PC-9 (cell line): Measurements from ENCODE around the gene ATG16L1. TPM values are rescaled to one million over a fixed set of nuclear protein-coding genes. Genes with fewer than 3 reads are reported as not detected.

Experiments
- BruUV-seq: library from RNA; stranded (reverse); fragments of 400-500 nt; replicated peaks from 2 replicates; lab custom pipeline; 2021; lab: Mats Ljungman, UMichigan
- CTCF ChIA-PET: fragments of 300-600 bp; sonication (Branson Sonifier 250); formaldehyde crosslinking; loops from one replicate; lab custom pipeline; 2022; ENCODE audit warnings: antibody characterized with exemption; lab: Charles Lee
- POLR2A ChIA-PET: fragments of 300-600 bp; sonication (Branson Sonifier 250); formaldehyde crosslinking; loops from one replicate; lab custom pipeline; 2022; ENCODE audit warnings: antibody characterized with exemption; ENCODE audit not compliant: unreplicated experiment; lab: Charles Lee
- DNase-seq, 2 experiments: peaks; one replicate each; pipeline versions ENCODE4 v3.0.0 to v3.0.0-alpha.2; 2015 to 2022; ENCODE audit warnings: mixed read lengths in 1 of 2
- H2AFZ ChIP-seq: fragments of 200-600 bp; sonication (generic); 2 replicates; pipeline ENCODE4 v1.8.1; 2017; ENCODE audit warnings: antibody characterized with exemption
- H3F3A ChIP-seq: fragments of 200-600 bp; sonication (generic); 2 replicates; pipeline ENCODE4 v1.8.1; 2017; ENCODE audit warnings: antibody characterized with exemption, mild to moderate bottlenecking, low read depth; ENCODE audit not compliant: insufficient read depth
- H3K27ac ChIP-seq: fragments of 200-600 bp; sonication (generic); 2 replicates; pipeline ENCODE4 v1.6.1; 2016; ENCODE audit warnings: mixed run types
- H3K27me3 ChIP-seq: fragments of 200-600 bp; sonication (generic); 2 replicates; pipeline ENCODE4 v1.6.1; 2016; ENCODE audit warnings: low read depth, mixed run types; ENCODE audit not compliant: insufficient read depth
- H3K36me3 ChIP-seq: fragments of 200-600 bp; sonication (generic); 2 replicates; pipeline ENCODE4 v1.6.1; 2016; ENCODE audit warnings: low read depth, mixed run types
- H3K4me1 ChIP-seq: fragments of 200-600 bp; sonication (generic); replicated peaks from 2 replicates; pipeline ENCODE4 v1.6.1; 2016; ENCODE audit warnings: mixed run types; ENCODE audit not compliant: insufficient read depth
- H3K4me2 ChIP-seq: fragments of 200-600 bp; sonication (generic); 2 replicates; pipeline ENCODE4 v1.6.1; 2017; ENCODE audit warnings: mixed run types
- H3K4me3 ChIP-seq: fragments of 200-600 bp; sonication (generic); 2 replicates; pipeline ENCODE4 v1.6.1; 2016; ENCODE audit warnings: mixed run types
- H3K79me2 ChIP-seq: fragments of 200-600 bp; sonication (generic); 2 replicates; pipeline ENCODE4 v1.6.1; 2017; ENCODE audit warnings: low read depth, mixed run types
- H3K9me2 ChIP-seq: fragments of 200-600 bp; sonication (generic); 2 replicates; pipeline ENCODE4 v1.8.1; 2017; ENCODE audit warnings: mild to moderate bottlenecking; ENCODE audit not compliant: insufficient read depth
- H3K9me3 ChIP-seq: fragments of 200-600 bp; sonication (generic); 2 replicates; pipeline ENCODE4 v1.8.1; 2016; ENCODE audit warnings: low read depth; ENCODE audit not compliant: insufficient read depth
- H4K20me1 ChIP-seq: fragments of 200-600 bp; sonication (generic); 2 replicates; pipeline ENCODE4 v1.8.1; 2017; ENCODE audit not compliant: insufficient read depth
- CTCF ChIP-seq: fragments of 200-600 bp; sonication (generic); conservative IDR thresholded peaks from 2 replicates; pipeline ENCODE4 v1.6.1; 2017; ENCODE audit warnings: mixed run types, antibody characterized with exemption, mild to moderate bottlenecking, moderate library complexity
- EZH2 ChIP-seq: fragments of 200-600 bp; sonication (generic); IDR thresholded peaks from 2 replicates; pipeline ENCODE4 v1.8.0; 2017; ENCODE audit warnings: antibody characterized with exemption, low read depth
- intact Hi-C: fragments of 100-400 bp; cut with micrococcal nuclease; formaldehyde crosslinking; loops from one replicate; pipeline ENCODE4 v1.10.0; 2022; ENCODE audit not compliant: unreplicated experiment
- total RNA-seq: library from RNA; stranded (reverse); gene quantifications from 2 replicates; pipeline ENCODE4 v1.2.3, GENCODE V29; 2021

The ATG16L1 gene
- total RNA-seq, 1 experiment from 2014 or later: 55.7 TPM

GRCh38 chr2:233342301-233342700 lies 90.8 kb downstream of the ATG16L1 start:
- peaks cover 23% of the 10 kb centered on the region for H3K4me1 ChIP-seq
- intact Hi-C loops: no loop called here
- no TSS peak for BruUV-seq
- H3F3A ChIP-seq: peaks cover 10% of the 10 kb centered on the region; the same call in 1 of the 2 replicates
- no peak for DNase-seq
- H3K9me3 ChIP-seq: no peaks in the 10 kb centered on the region; the same call in 1 of the 2 replicates
- no peak overlapping the region for H3K27ac ChIP-seq
- H4K20me1 ChIP-seq: no peaks in the 10 kb centered on the region
- H2AFZ ChIP-seq: no peak overlapping the region
- no peak for TF ChIP-seq CTCF
- TF ChIP-seq EZH2: no peak
- no peak overlapping the region for H3K4me3 ChIP-seq
- H3K4me2 ChIP-seq: no peak overlapping the region
- H3K79me2 ChIP-seq: no peaks in the 10 kb centered on the region
- H3K27me3 ChIP-seq: no peaks in the 10 kb centered on the region
- CTCF ChIA-PET: interaction anchor here (0.6 to 0.7 kb wide), 2 partner anchors 11 to 24 kb away, joined by 3 to 10 read pairs; no protein-coding TSS in a partner anchor
- H3K9me2 ChIP-seq: no peaks in the 10 kb centered on the region
- POLR2A ChIA-PET: no interaction called here
- no peaks in the 10 kb centered on the region for H3K36me3 ChIP-seq

GRCh38 chr2:233343171-233343705 lies 91.8 kb downstream of the ATG16L1 start:
- intact Hi-C loops: no loop called here
- DNase-seq: no peak
- Histone ChIP-seq H3K4me1 (peaks cover 22% of the 10 kb centered on the region), H2AFZ (no peak overlapping the region), H3K27ac (no peak overlapping the region), H3K79me2 (no peaks in the 10 kb centered on the region), H3F3A (peaks cover 10% of the 10 kb centered on the region; the same call in 1 of the 2 replicates), H3K36me3 (no peaks in the 10 kb centered on the region), H3K9me2 (no peaks in the 10 kb centered on the region), H3K27me3 (no peaks in the 10 kb centered on the region), H3K4me3 (no peak overlapping the region), H3K4me2 (no peak overlapping the region), H3K9me3 (no peaks in the 10 kb centered on the region; the same call in 1 of the 2 replicates), H4K20me1 (no peaks in the 10 kb centered on the region)
- ChIA-PET POLR2A (no interaction called here), CTCF (no interaction called here)
- no TSS peak for BruUV-seq
- TF ChIP-seq CTCF (no peak), EZH2 (no peak)

Other genes with a start within 250 kb of the ATG16L1 start
- gene NGEF, start 238.4 kb upstream of the ATG16L1 start, total RNA-seq: 52.2 and 55.3 TPM in 2 replicates
- gene NEU2, start 219.0 kb upstream of the ATG16L1 start, total RNA-seq: not detected in 2 replicates
- 0.55 and 0.74 TPM in 2 replicates for gene INPP5D, start 191.3 kb upstream of the ATG16L1 start, total RNA-seq
- gene SAG, start 56.1 kb downstream of the ATG16L1 start, total RNA-seq: not detected in 2 replicates
- gene DGKD, start 102.8 kb downstream of the ATG16L1 start, total RNA-seq: 43.1 and 59.5 TPM in 2 replicates